NCI-H2196 (cell line): ENCODE results near the gene FAM174C.
A peak's percentile ranks its signal among the peaks of the same experiment; 100 is the strongest.
"Not testable (repeated sequence)": the region's sequence is repeated elsewhere in the genome, so short reads cannot be mapped to it uniquely, and the experiment has no call there.

Source experiments
- DNase-seq: peaks from one replicate; lab custom pipeline; 2025; ENCODE audit not compliant: unreplicated experiment; lab: John Stamatoyannopoulos, UW

FAM174C gene

GRCh38 chr19:1237027-1237659, 38.2 kb upstream of the FAM174C start:
- no peak for DNase-seq

- peak; percentile 37 for DNase-seq
These were observed 37.5 kb upstream of the FAM174C start, which contains the start of gene CBARP for GRCh38 chr19:1237754-1238368. Gene CBARP (minus strand): TSS chr19:1238005. CDS start chr19:1236100, 1,905 bp downstream.

- no peak for DNase-seq
These were observed 36.7 kb upstream of the FAM174C start for GRCh38 chr19:1238369-1239303.

- no peak for DNase-seq
These were observed 35.9 kb upstream of the FAM174C start for GRCh38 chr19:1239420-1239795.

- DNase-seq = peak; percentile 95
These were observed 35.3 kb upstream of the FAM174C start for GRCh38 chr19:1239796-1240737.

GRCh38 chr19:1240925-1241324, 34.4 kb upstream of the FAM174C start:
- no peak for DNase-seq

- DNase-seq = peak; percentile 96
These were observed 33.8 kb upstream of the FAM174C start, which contains the start of gene ATP5F1D for GRCh38 chr19:1241417-1242095. Gene ATP5F1D (plus strand): TSS chr19:1241751. CDS start chr19:1241851, 100 bp downstream.

- DNase-seq = peak; percentile 82
These were observed 31.3 kb upstream of the FAM174C start for GRCh38 chr19:1243768-1244692.

- peak; percentile 22 for DNase-seq
These were observed 30.5 kb upstream of the FAM174C start for GRCh38 chr19:1244693-1245451.

- DNase-seq = peak; percentile 12
These were observed 29.7 kb upstream of the FAM174C start for GRCh38 chr19:1245494-1246264.

GRCh38 chr19:1246265-1247087, 28.9 kb upstream of the FAM174C start:
- DNase-seq = not testable (repeated sequence)

- no peak for DNase-seq
These were observed 27.6 kb upstream of the FAM174C start for GRCh38 chr19:1247748-1248138.

- peak; percentile 91 for DNase-seq
These were observed 27.1 kb upstream of the FAM174C start, which contains the start of gene MIDN for GRCh38 chr19:1248139-1248785. Gene MIDN (plus strand): TSS chr19:1248583. CDS start chr19:1250297, 1,714 bp downstream.

- DNase-seq = peak; percentile 91
These were observed 26.5 kb upstream of the FAM174C start for GRCh38 chr19:1248786-1249297.

GRCh38 chr19:1249298-1249989, 25.9 kb upstream of the FAM174C start:
- peak; percentile 95 for DNase-seq
